CD4-positive, alpha-beta T cell treated with Interleukin-12 subunit alpha and Interleukin-12 subunit beta, for 1 hour (primary cell): ENCODE measurements around the gene MBD3.
A peak's percentile ranks its signal among the peaks of the same experiment; 100 is the strongest.
"Not testable (repeated sequence)": the region's sequence is repeated elsewhere in the genome, so short reads cannot be mapped to it uniquely, and the experiment has no call there.

ENCODE experiments used
- DNase-seq: peaks from one replicate; pipeline ENCODE4 v3.0.0-alpha.2; 2020

The MBD3 gene

GRCh38 chr19:1592755-1593500 lies at the start of gene MBD3:
MBD3 (minus strand) TSS chr19:1592865; CDS start chr19:1592631, 234 bp downstream.
- DNase-seq: peak; percentile 91

GRCh38 chr19:1640893-1641448 lies 48.3 kb upstream of the MBD3 start:
- DNase-seq: not testable (repeated sequence)

GRCh38 chr19:1636325-1637236 lies 43.9 kb upstream of the MBD3 start:
- DNase-seq: no peak

GRCh38 chr19:1634938-1635243 lies 42.2 kb upstream of the MBD3 start:
- no peak for DNase-seq

GRCh38 chr19:1634242-1634937 lies 41.7 kb upstream of the MBD3 start:
- DNase-seq: no peak

- DNase-seq: no peak
These were observed 40.7 kb upstream of the MBD3 start for GRCh38 chr19:1633269-1633826.

- no peak for DNase-seq
These were observed 40.0 kb upstream of the MBD3 start for GRCh38 chr19:1632462-1633268.

- DNase-seq: no peak
These were observed 39.0 kb upstream of the MBD3 start for GRCh38 chr19:1631557-1632100.

- no peak for DNase-seq
These were observed 38.1 kb upstream of the MBD3 start for GRCh38 chr19:1630811-1631210.

GRCh38 chr19:1630012-1630411 lies 37.3 kb upstream of the MBD3 start:
- no peak for DNase-seq

- no peak for DNase-seq
These were observed 36.7 kb upstream of the MBD3 start for GRCh38 chr19:1629256-1629808.

GRCh38 chr19:1627194-1627593 lies 34.5 kb upstream of the MBD3 start:
- DNase-seq: no peak

- DNase-seq: no peak
These were observed 33.8 kb upstream of the MBD3 start for GRCh38 chr19:1626417-1627010.

- peak; percentile 54 for DNase-seq
These were observed 31.8 kb upstream of the MBD3 start for GRCh38 chr19:1624458-1624857.

GRCh38 chr19:1622541-1622940 lies 29.9 kb upstream of the MBD3 start:
- no peak for DNase-seq

- DNase-seq: no peak
These were observed 29.3 kb upstream of the MBD3 start for GRCh38 chr19:1622007-1622406.

- DNase-seq: no peak
These were observed 28.9 kb upstream of the MBD3 start for GRCh38 chr19:1621574-1621973.

- DNase-seq: no peak
These were observed 28.4 kb upstream of the MBD3 start for GRCh38 chr19:1621021-1621420.

GRCh38 chr19:1620502-1620901 lies 27.8 kb upstream of the MBD3 start:
- DNase-seq: no peak

- DNase-seq: no peak
These were observed 27.0 kb upstream of the MBD3 start for GRCh38 chr19:1619703-1620102.

- DNase-seq: no peak
These were observed 26.4 kb upstream of the MBD3 start for GRCh38 chr19:1619094-1619439.
